Measurements from ENCODE around the gene CHSY1. TPM values are rescaled to one million over a fixed set of nuclear protein-coding genes. Genes with fewer than 3 reads are reported as not detected.

Gene CHSY1
- total RNA-seq, 1 donor from 2014 or later = 23.3 TPM

DNA sequence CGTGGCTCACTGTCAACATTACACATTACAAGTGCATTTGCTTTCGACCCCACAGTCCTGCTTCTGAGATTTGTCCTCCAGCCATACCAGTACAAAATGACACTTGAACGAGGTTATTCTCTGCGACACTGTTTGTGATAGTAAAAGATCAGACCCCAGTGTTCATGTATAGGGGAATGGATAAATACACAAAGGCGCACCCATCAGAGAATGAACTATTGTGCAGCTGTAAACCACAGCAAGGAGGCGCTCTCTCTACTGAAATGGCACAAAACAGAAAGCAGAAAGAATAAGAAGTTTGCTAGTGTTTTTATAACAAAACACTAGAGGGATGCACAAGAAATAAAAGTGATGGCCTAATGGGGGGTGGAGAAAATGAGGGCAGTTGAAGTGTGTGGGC lies 4.9 kb upstream of the CHSY1 start:
- H2AFZ ChIP-seq (replicated peaks) = no peak overlapping the region
- no peaks in the 10 kb centered on the region for H3K79me2 ChIP-seq (ENCODE audit: low read depth)
- H3K36me3 ChIP-seq = no peaks in the 10 kb centered on the region
- H3K9me3 Mint-ChIP-seq = no peaks in the 10 kb centered on the region
- H3K9me3 ChIP-seq (ENCODE audit: low read depth) = no peaks in the 10 kb centered on the region
- no peak overlapping the region for H3K27ac Mint-ChIP-seq
- H3K4me1 Mint-ChIP-seq = peaks cover 29% of the 10 kb centered on the region
- no peak overlapping the region for H3K9ac ChIP-seq
- no peak overlapping the region for H3K4me3 ChIP-seq
- H3K27me3 ChIP-seq = peaks cover 14% of the 10 kb centered on the region
- no peak for DNase-seq (ENCODE audit: low spot score)
- H3K36me3 Mint-ChIP-seq = no peaks in the 10 kb centered on the region
- peaks cover 23% of the 10 kb centered on the region for H3F3A ChIP-seq (ENCODE audit: low read depth)
- H3K4me3 Mint-ChIP-seq = no peak overlapping the region
- peaks cover 7% of the 10 kb centered on the region for H3K27me3 Mint-ChIP-seq (ENCODE audit: insufficient read depth, low read depth)
- H3K4me1 ChIP-seq = peaks cover 15% of the 10 kb centered on the region
- H3K27ac ChIP-seq = no peak overlapping the region
- no peak for TF ChIP-seq EZH2 (IDR thresholded peaks at IDR 0.05)
- TF ChIP-seq, protein P1, sequence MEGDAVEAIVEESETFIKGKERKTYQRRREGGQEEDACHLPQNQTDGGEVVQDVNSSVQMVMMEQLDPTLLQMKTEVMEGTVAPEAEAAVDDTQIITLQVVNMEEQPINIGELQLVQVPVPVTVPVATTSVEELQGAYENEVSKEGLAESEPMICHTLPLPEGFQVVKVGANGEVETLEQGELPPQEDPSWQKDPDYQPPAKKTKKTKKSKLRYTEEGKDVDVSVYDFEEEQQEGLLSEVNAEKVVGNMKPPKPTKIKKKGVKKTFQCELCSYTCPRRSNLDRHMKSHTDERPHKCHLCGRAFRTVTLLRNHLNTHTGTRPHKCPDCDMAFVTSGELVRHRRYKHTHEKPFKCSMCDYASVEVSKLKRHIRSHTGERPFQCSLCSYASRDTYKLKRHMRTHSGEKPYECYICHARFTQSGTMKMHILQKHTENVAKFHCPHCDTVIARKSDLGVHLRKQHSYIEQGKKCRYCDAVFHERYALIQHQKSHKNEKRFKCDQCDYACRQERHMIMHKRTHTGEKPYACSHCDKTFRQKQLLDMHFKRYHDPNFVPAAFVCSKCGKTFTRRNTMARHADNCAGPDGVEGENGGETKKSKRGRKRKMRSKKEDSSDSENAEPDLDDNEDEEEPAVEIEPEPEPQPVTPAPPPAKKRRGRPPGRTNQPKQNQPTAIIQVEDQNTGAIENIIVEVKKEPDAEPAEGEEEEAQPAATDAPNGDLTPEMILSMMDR (IDR thresholded peaks at IDR 0.05) = peak; percentile 46
- no peak for TF ChIP-seq EZH2phosphoT487 (IDR thresholded peaks at IDR 0.05)
- no peaks in the 10 kb centered on the region for H4K20me1 ChIP-seq (ENCODE audit: low read depth)
- H3K4me2 ChIP-seq = no peak overlapping the region

DNA sequence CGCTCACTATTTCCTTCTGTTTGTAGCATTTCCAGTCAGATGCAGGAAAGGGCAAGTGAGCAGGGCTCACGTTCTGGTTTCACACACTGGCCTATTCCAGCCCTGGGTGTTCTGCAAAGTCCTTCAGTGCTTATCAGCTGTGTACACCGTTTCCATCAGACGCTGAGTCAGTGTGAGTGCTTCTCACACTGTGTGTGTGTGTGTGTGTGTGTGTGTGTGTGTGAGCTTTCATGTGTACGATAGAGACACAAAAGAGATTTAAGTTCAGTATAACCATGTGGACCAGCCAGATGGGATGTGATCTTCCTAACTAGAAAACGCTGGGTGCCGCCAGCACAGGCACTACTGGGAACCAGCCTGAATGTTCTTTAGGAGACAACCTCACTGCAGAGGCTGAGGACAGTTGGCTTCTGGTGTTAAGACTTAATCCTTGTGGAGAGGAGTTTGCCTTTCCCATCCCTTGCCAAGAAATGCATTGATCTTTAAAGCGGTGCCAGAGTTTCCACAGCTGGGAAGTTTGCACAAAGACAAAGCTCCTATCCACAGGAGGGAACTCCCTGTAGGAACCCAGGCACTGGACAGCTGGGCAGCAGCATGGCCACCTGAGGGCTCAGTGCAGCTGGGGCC lies 3.9 kb upstream of the CHSY1 start:
- H4K20me1 ChIP-seq (ENCODE audit: low read depth) = peaks cover 3% of the 10 kb centered on the region
- TF ChIP-seq, protein P1 (IDR thresholded peaks at IDR 0.05) = no peak
- TF ChIP-seq EZH2phosphoT487 (IDR thresholded peaks at IDR 0.05) (no peak), EZH2 (IDR thresholded peaks at IDR 0.05) (no peak)
- no peaks in the 10 kb centered on the region for H3K36me3 ChIP-seq
- H3K4me1 ChIP-seq = peaks cover 15% of the 10 kb centered on the region
- no peaks in the 10 kb centered on the region for H3K9me3 ChIP-seq (ENCODE audit: low read depth)
- H3K9me3 Mint-ChIP-seq = no peaks in the 10 kb centered on the region
- H3F3A ChIP-seq (ENCODE audit: low read depth) = peaks cover 23% of the 10 kb centered on the region
- peak overlapping the region; percentile 20 for H3K4me2 ChIP-seq
- no peak overlapping the region for H3K4me3 Mint-ChIP-seq
- peaks cover 14% of the 10 kb centered on the region for H3K27me3 ChIP-seq
- no peaks in the 10 kb centered on the region for H3K36me3 Mint-ChIP-seq
- no peak overlapping the region for H3K4me3 ChIP-seq
- peaks cover 7% of the 10 kb centered on the region for H3K27me3 Mint-ChIP-seq (ENCODE audit: insufficient read depth, low read depth)
- no peak overlapping the region for H3K27ac Mint-ChIP-seq
- H3K27ac ChIP-seq = no peak overlapping the region
- no peak overlapping the region for H3K9ac ChIP-seq
- peaks cover 3% of the 10 kb centered on the region for H3K79me2 ChIP-seq (ENCODE audit: low read depth)
- peak; percentile 64 for DNase-seq (ENCODE audit: low spot score)
- no peak overlapping the region for H2AFZ ChIP-seq (replicated peaks)
- peaks cover 29% of the 10 kb centered on the region for H3K4me1 Mint-ChIP-seq

DNA sequence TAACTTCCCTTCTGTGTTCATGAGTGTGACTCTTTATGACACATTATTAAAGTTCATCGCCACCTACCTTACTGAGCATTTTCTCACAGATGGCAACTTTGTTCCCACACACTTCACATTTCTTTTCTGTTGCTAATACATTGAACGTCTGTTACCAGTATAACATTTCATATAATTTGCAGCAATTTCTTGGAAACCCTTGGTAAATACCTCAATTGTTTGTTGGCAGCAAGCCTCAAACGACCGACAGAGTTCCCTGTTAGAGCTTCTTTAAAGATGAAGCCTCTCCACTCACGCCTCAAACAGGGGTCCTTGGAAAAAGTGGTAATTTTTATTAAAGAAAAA lies 3.2 kb upstream of the CHSY1 start:
- Histone ChIP-seq H3K9me3 (ENCODE audit: low read depth) (no peaks in the 10 kb centered on the region), H3K79me2 (ENCODE audit: low read depth) (peaks cover 10% of the 10 kb centered on the region), H3K36me3 (no peaks in the 10 kb centered on the region), H3K4me2 (no peak overlapping the region), H3K27me3 (peaks cover 14% of the 10 kb centered on the region), H3K27ac (no peak overlapping the region), H2AFZ (replicated peaks) (no peak overlapping the region), H3K9ac (no peak overlapping the region), H3K4me1 (peaks cover 21% of the 10 kb centered on the region), H3K4me3 (no peak overlapping the region), H4K20me1 (ENCODE audit: low read depth) (peaks cover 10% of the 10 kb centered on the region), H3F3A (ENCODE audit: low read depth) (peaks cover 23% of the 10 kb centered on the region)
- Mint-ChIP-seq H3K27ac (no peak overlapping the region), H3K4me1 (peaks cover 36% of the 10 kb centered on the region), H3K4me3 (no peak overlapping the region), H3K9me3 (no peaks in the 10 kb centered on the region), H3K27me3 (ENCODE audit: insufficient read depth, low read depth) (peaks cover 7% of the 10 kb centered on the region), H3K36me3 (no peaks in the 10 kb centered on the region)
- TF ChIP-seq EZH2phosphoT487 (IDR thresholded peaks at IDR 0.05) (no peak), EZH2 (IDR thresholded peaks at IDR 0.05) (no peak)
- TF ChIP-seq, protein P1 (IDR thresholded peaks at IDR 0.05) = no peak
- DNase-seq (ENCODE audit: low spot score) = no peak

All from neural progenitor cell (in vitro differentiated cells).